Metanephros (tissue), 1 donor: ENCODE measurements around the gene RABEP1. TPM values are rescaled to one million over a fixed set of nuclear protein-coding genes. Genes with fewer than 3 reads are reported as not detected.

Source experiments
- total RNA-seq: library from RNA; depleted of rRNA; stranded (reverse); fragments of >200 nt; gene quantifications from one replicate; pipeline ENCODE4 v1.2.3, GENCODE V29; 2014

RABEP1 gene
- 33.9 TPM for total RNA-seq

GRCh38 chr17:5281814-5282641 lies at the start of gene RABEP1:
Gene RABEP1 (plus strand): TSS chr17:5282284. CDS start chr17:5282487, 203 bp downstream.

GRCh38 chr17:5234645-5235576 lies 47.2 kb upstream of the RABEP1 start, which contains the start of gene SCIMP:
Gene SCIMP (minus strand): TSS chr17:5234860. CDS start chr17:5234755, 105 bp downstream.

GRCh38 chr17:5419356-5419958 lies 137.4 kb downstream of the RABEP1 start, which contains the start of gene NUP88:
Gene NUP88 (minus strand): TSS chr17:5419662. CDS start chr17:5419650, 12 bp downstream.

GRCh38 chr17:5419959-5420653 lies 138.0 kb downstream of the RABEP1 start, which contains the start of gene RPAIN:
Gene RPAIN (plus strand): TSS chr17:5420182. CDS start chr17:5420211, 29 bp downstream.

Other genes starting within 250 kb of the RABEP1 start
- gene SLC52A1, start 246.9 kb upstream of the RABEP1 start, total RNA-seq = 0.58 TPM
- 6.9 TPM for gene ZFP3, start 203.8 kb upstream of the RABEP1 start, total RNA-seq
- gene ZNF232, start 170.4 kb upstream of the RABEP1 start, total RNA-seq = 10.4 TPM
- 1.7 TPM for gene USP6, start 166.3 kb upstream of the RABEP1 start, total RNA-seq
- gene ZNF594, start 90.4 kb upstream of the RABEP1 start, total RNA-seq = 17.3 TPM
- gene SCIMP, start 47.4 kb upstream of the RABEP1 start, total RNA-seq = 1.8 TPM
- gene NUP88, start 137.4 kb downstream of the RABEP1 start, total RNA-seq = 56.3 TPM
- 61.8 TPM for gene RPAIN, start 137.9 kb downstream of the RABEP1 start, total RNA-seq
- gene C1QBP, start 156.9 kb downstream of the RABEP1 start, total RNA-seq = 92.0 TPM
- 16.3 TPM for gene DHX33, start 186.7 kb downstream of the RABEP1 start, total RNA-seq
- 61.4 TPM for gene DERL2, start 203.9 kb downstream of the RABEP1 start, total RNA-seq
- 18.2 TPM for gene MIS12, start 204.3 kb downstream of the RABEP1 start, total RNA-seq